ENCODE measurements around the gene EXD3.
"Not testable (repeated sequence)": the region's sequence is repeated elsewhere in the genome, so short reads cannot be mapped to it uniquely, and the experiment has no call there.

EXD3 gene

GRCh38 chr9:137450539-137451222, 27.7 kb upstream of the EXD3 start:
- not testable (repeated sequence) for H3K27ac ChIP-seq (ENCODE audit: low read length); H3K4me1 ChIP-seq (ENCODE audit: control insufficient read depth, low read depth, low read length); H3K9ac ChIP-seq (ENCODE audit: low read length); H3K4me3 ChIP-seq (ENCODE audit: low read length); H3K27me3 ChIP-seq (ENCODE audit: control insufficient read depth, insufficient read depth, low read length); H3K36me3 ChIP-seq (ENCODE audit: control insufficient read depth, low read depth, low read length); H3K9me3 ChIP-seq (ENCODE audit: control insufficient read depth, low read depth, low read length)

- H3K27ac ChIP-seq (ENCODE audit: low read length): no peak overlapping the region
These were observed 27.1 kb upstream of the EXD3 start for GRCh38 chr9:137449931-137450538.

GRCh38 chr9:137449081-137449844, 26.3 kb upstream of the EXD3 start:
- Histone ChIP-seq H3K9me3 (ENCODE audit: control insufficient read depth, low read depth, low read length) (no peaks in the 10 kb centered on the region), H3K36me3 (ENCODE audit: control insufficient read depth, low read depth, low read length) (no peaks in the 10 kb centered on the region), H3K27me3 (ENCODE audit: control insufficient read depth, insufficient read depth, low read length) (no peaks in the 10 kb centered on the region), H3K9ac (ENCODE audit: low read length) (no peak overlapping the region), H3K27ac (ENCODE audit: low read length) (no peak overlapping the region), H3K4me1 (ENCODE audit: control insufficient read depth, low read depth, low read length) (no peaks in the 10 kb centered on the region), H3K4me3 (ENCODE audit: low read length) (no peak overlapping the region)

More at GRCh38 chr9:137449931-137450538, 27.1 kb upstream of the EXD3 start:
- Histone ChIP-seq H3K9me3 (ENCODE audit: control insufficient read depth, low read depth, low read length) (no peaks in the 10 kb centered on the region), H3K9ac (ENCODE audit: low read length) (no peak overlapping the region), H3K27me3 (ENCODE audit: control insufficient read depth, insufficient read depth, low read length) (no peaks in the 10 kb centered on the region), H3K36me3 (ENCODE audit: control insufficient read depth, low read depth, low read length) (no peaks in the 10 kb centered on the region), H3K4me1 (ENCODE audit: control insufficient read depth, low read depth, low read length) (peaks cover 5% of the 10 kb centered on the region), H3K4me3 (ENCODE audit: low read length) (no peak overlapping the region)

- Histone ChIP-seq H3K9ac (ENCODE audit: low read length) (no peak overlapping the region), H3K36me3 (ENCODE audit: control insufficient read depth, low read depth, low read length) (no peaks in the 10 kb centered on the region), H3K4me1 (ENCODE audit: control insufficient read depth, low read depth, low read length) (no peaks in the 10 kb centered on the region), H3K27me3 (ENCODE audit: control insufficient read depth, insufficient read depth, low read length) (no peaks in the 10 kb centered on the region), H3K4me3 (ENCODE audit: low read length) (no peak overlapping the region), H3K27ac (ENCODE audit: low read length) (no peak overlapping the region), H3K9me3 (ENCODE audit: control insufficient read depth, low read depth, low read length) (no peaks in the 10 kb centered on the region)
These were observed 25.6 kb upstream of the EXD3 start for GRCh38 chr9:137448602-137448962.

GRCh38 chr9:137447722-137448601, 25.0 kb upstream of the EXD3 start:
- no peak overlapping the region for H3K9ac ChIP-seq (ENCODE audit: low read length)
- H3K27ac ChIP-seq (ENCODE audit: low read length): no peak overlapping the region
- H3K36me3 ChIP-seq (ENCODE audit: control insufficient read depth, low read depth, low read length): no peaks in the 10 kb centered on the region

GRCh38 chr9:137446851-137447471, 24.0 kb upstream of the EXD3 start:
- H3K4me1 ChIP-seq (ENCODE audit: control insufficient read depth, low read depth, low read length): no peaks in the 10 kb centered on the region
- no peak overlapping the region for H3K9ac ChIP-seq (ENCODE audit: low read length)
- no peaks in the 10 kb centered on the region for H3K9me3 ChIP-seq (ENCODE audit: control insufficient read depth, low read depth, low read length)
- peaks cover 11% of the 10 kb centered on the region for H3K27me3 ChIP-seq (ENCODE audit: control insufficient read depth, insufficient read depth, low read length)
- H3K4me3 ChIP-seq (ENCODE audit: low read length): no peak overlapping the region
- no peak overlapping the region for H3K27ac ChIP-seq (ENCODE audit: low read length)
- no peaks in the 10 kb centered on the region for H3K36me3 ChIP-seq (ENCODE audit: control insufficient read depth, low read depth, low read length)

More at GRCh38 chr9:137447722-137448601, 25.0 kb upstream of the EXD3 start:
- no peak overlapping the region for H3K4me3 ChIP-seq (ENCODE audit: low read length)
- no peaks in the 10 kb centered on the region for H3K9me3 ChIP-seq (ENCODE audit: control insufficient read depth, low read depth, low read length)
- H3K27me3 ChIP-seq (ENCODE audit: control insufficient read depth, insufficient read depth, low read length): peaks cover under 1% of the 10 kb centered on the region
- H3K4me1 ChIP-seq (ENCODE audit: control insufficient read depth, low read depth, low read length): no peaks in the 10 kb centered on the region

GRCh38 chr9:137445930-137446431, 23.0 kb upstream of the EXD3 start:
- Histone ChIP-seq H3K9me3 (ENCODE audit: control insufficient read depth, low read depth, low read length) (no peaks in the 10 kb centered on the region), H3K9ac (ENCODE audit: low read length) (no peak overlapping the region), H3K4me1 (ENCODE audit: control insufficient read depth, low read depth, low read length) (no peaks in the 10 kb centered on the region), H3K27me3 (ENCODE audit: control insufficient read depth, insufficient read depth, low read length) (peaks cover 12% of the 10 kb centered on the region), H3K36me3 (ENCODE audit: control insufficient read depth, low read depth, low read length) (no peaks in the 10 kb centered on the region), H3K4me3 (ENCODE audit: low read length) (no peak overlapping the region), H3K27ac (ENCODE audit: low read length) (no peak overlapping the region)

- no peaks in the 10 kb centered on the region for H3K36me3 ChIP-seq (ENCODE audit: control insufficient read depth, low read depth, low read length)
- H3K27ac ChIP-seq (ENCODE audit: low read length): no peak overlapping the region
- no peak overlapping the region for H3K4me3 ChIP-seq (ENCODE audit: low read length)
- peaks cover 12% of the 10 kb centered on the region for H3K27me3 ChIP-seq (ENCODE audit: control insufficient read depth, insufficient read depth, low read length)
- no peaks in the 10 kb centered on the region for H3K9me3 ChIP-seq (ENCODE audit: control insufficient read depth, low read depth, low read length)
- H3K9ac ChIP-seq (ENCODE audit: low read length): no peak overlapping the region
- H3K4me1 ChIP-seq (ENCODE audit: control insufficient read depth, low read depth, low read length): no peaks in the 10 kb centered on the region
These were observed 22.4 kb upstream of the EXD3 start for GRCh38 chr9:137445275-137445807.

GRCh38 chr9:137444106-137444790, 21.3 kb upstream of the EXD3 start:
- Histone ChIP-seq H3K27me3 (ENCODE audit: control insufficient read depth, insufficient read depth, low read length) (peaks cover 12% of the 10 kb centered on the region), H3K4me3 (ENCODE audit: low read length) (no peak overlapping the region), H3K4me1 (ENCODE audit: control insufficient read depth, low read depth, low read length) (no peaks in the 10 kb centered on the region), H3K9ac (ENCODE audit: low read length) (no peak overlapping the region), H3K36me3 (ENCODE audit: control insufficient read depth, low read depth, low read length) (no peaks in the 10 kb centered on the region), H3K27ac (ENCODE audit: low read length) (no peak overlapping the region), H3K9me3 (ENCODE audit: control insufficient read depth, low read depth, low read length) (no peaks in the 10 kb centered on the region)

- H3K27ac ChIP-seq (ENCODE audit: low read length): no peak overlapping the region
- H3K9ac ChIP-seq (ENCODE audit: low read length): no peak overlapping the region
- H3K4me1 ChIP-seq (ENCODE audit: control insufficient read depth, low read depth, low read length): no peaks in the 10 kb centered on the region
- H3K4me3 ChIP-seq (ENCODE audit: low read length): peak overlapping the region; percentile 34
- H3K27me3 ChIP-seq (ENCODE audit: control insufficient read depth, insufficient read depth, low read length): peaks cover 12% of the 10 kb centered on the region
- H3K9me3 ChIP-seq (ENCODE audit: control insufficient read depth, low read depth, low read length): no peaks in the 10 kb centered on the region
- no peaks in the 10 kb centered on the region for H3K36me3 ChIP-seq (ENCODE audit: control insufficient read depth, low read depth, low read length)
These were observed 19.0 kb upstream of the EXD3 start for GRCh38 chr9:137441935-137442321.
